Activated T-cell treated with anti-CD3 and anti-CD28 coated beads for 1 hour (primary cell): ENCODE data around the gene EXD3.

Source experiments
- DNase-seq: peaks from one replicate; pipeline ENCODE4 v3.0.0-alpha.2; 2020; ENCODE audit warnings: low read depth

EXD3 gene

GRCh38 chr9:137306066-137306849 is 116.7 kb downstream of the EXD3 start:
- DNase-seq: no peak

- DNase-seq: no peak
These were observed 117.2 kb downstream of the EXD3 start for GRCh38 chr9:137305798-137306065.

GRCh38 chr9:137305060-137305797 is 117.7 kb downstream of the EXD3 start:
- peak; percentile 42 for DNase-seq

GRCh38 chr9:137304383-137305059 is 118.4 kb downstream of the EXD3 start:
- no peak for DNase-seq

- DNase-seq: no peak
These were observed 119.0 kb downstream of the EXD3 start for GRCh38 chr9:137303893-137304382.

- DNase-seq: no peak
These were observed 119.6 kb downstream of the EXD3 start for GRCh38 chr9:137303151-137303892.

GRCh38 chr9:137302449-137303150 is 120.4 kb downstream of the EXD3 start:
- DNase-seq: no peak

- DNase-seq: peak; percentile 93
These were observed 120.9 kb downstream of the EXD3 start, which contains the start of gene NRARP for GRCh38 chr9:137302118-137302448. Gene NRARP, minus strand, starts transcription at chr9:137302271. Its CDS starts 343 bp downstream, at chr9:137301928.

- DNase-seq: no peak
These were observed 121.6 kb downstream of the EXD3 start for GRCh38 chr9:137301081-137301947.

- DNase-seq: no peak
These were observed 122.3 kb downstream of the EXD3 start for GRCh38 chr9:137300567-137301080.

- DNase-seq: no peak
These were observed 123.0 kb downstream of the EXD3 start for GRCh38 chr9:137299938-137300337.

GRCh38 chr9:137299203-137299565 is 123.8 kb downstream of the EXD3 start:
- no peak for DNase-seq

- no peak for DNase-seq
These were observed 124.4 kb downstream of the EXD3 start for GRCh38 chr9:137298401-137299202.

GRCh38 chr9:137297966-137298365 is 125.0 kb downstream of the EXD3 start:
- DNase-seq: no peak

GRCh38 chr9:137296670-137297664 is 126.0 kb downstream of the EXD3 start:
- no peak for DNase-seq

GRCh38 chr9:137295849-137296669 is 126.9 kb downstream of the EXD3 start:
- no peak for DNase-seq

GRCh38 chr9:137295238-137295811 is 127.6 kb downstream of the EXD3 start:
- no peak for DNase-seq
